C4-2B (cell line): Measurements from ENCODE around the gene HRH1.
A peak's percentile ranks its signal among the peaks of the same experiment; 100 is the strongest.
"Not testable (repeated sequence)": the region's sequence is repeated elsewhere in the genome, so short reads cannot be mapped to it uniquely, and the experiment has no call there.

ENCODE experiments used
- H3K27ac ChIP-seq: fragments of 450-650 bp; 2 replicates; pipeline ENCODE4 v1.5.1; 2017
- CTCF ChIP-seq: fragments of 450-650 bp; conservative IDR thresholded peaks from 2 replicates; pipeline ENCODE4 v1.5.1; 2017; ENCODE audit warnings: mild to moderate bottlenecking
- ZFX ChIP-seq: fragments of 450-650 bp; IDR thresholded peaks from 2 replicates; pipeline ENCODE4 v1.6.1; 2017

HRH1 gene

GRCh38 chr3:11203961-11204360 lies 49.7 kb downstream of the HRH1 start:
- no peak overlapping the region for H3K27ac ChIP-seq

GRCh38 chr3:11204697-11205348 lies 50.5 kb downstream of the HRH1 start:
- TF ChIP-seq ZFX, result no peak
- no peak for TF ChIP-seq CTCF
- no peak overlapping the region for H3K27ac ChIP-seq

More at GRCh38 chr3:11203961-11204360, 49.7 kb downstream of the HRH1 start:
- TF ChIP-seq CTCF (no peak), ZFX (no peak)

GRCh38 chr3:11205881-11206280 lies 51.6 kb downstream of the HRH1 start:
- not testable (repeated sequence) for H3K27ac ChIP-seq
- peak; percentile 22 for TF ChIP-seq CTCF

- TF ChIP-seq CTCF (no peak), ZFX (no peak)
- no peak overlapping the region for H3K27ac ChIP-seq
Observed at GRCh38 chr3:11206316-11206715, 52.0 kb downstream of the HRH1 start.

- H3K27ac ChIP-seq, result no peak overlapping the region
- TF ChIP-seq CTCF (no peak), ZFX (no peak)
Observed at GRCh38 chr3:11206953-11207352, 52.7 kb downstream of the HRH1 start.

- TF ChIP-seq CTCF, result no peak
- no peak for TF ChIP-seq ZFX
- no peak overlapping the region for H3K27ac ChIP-seq
Observed at GRCh38 chr3:11211531-11212298, 57.4 kb downstream of the HRH1 start.

- no peak overlapping the region for H3K27ac ChIP-seq
- TF ChIP-seq ZFX, result no peak
- no peak for TF ChIP-seq CTCF
Observed at GRCh38 chr3:11212299-11212608, 58.0 kb downstream of the HRH1 start.
